Prostate gland (tissue), 2 donors: ENCODE results near the gene RFX7. TPM values are rescaled to one million over a fixed set of nuclear protein-coding genes. Genes with fewer than 3 reads are reported as not detected.
A peak's percentile ranks its signal among the peaks of the same experiment; 100 is the strongest.

Source experiments
- DNase-seq: peaks from one replicate; pipeline ENCODE4 v3.0.0-alpha.2; 2019; ENCODE audit warnings: low spot score
- H3K27ac ChIP-seq, 2 donors: fragments of 200-600 bp; sonication (generic); 2 replicates each; pipeline ENCODE4 v1.5.1; 2017 to 2019
- H3K27me3 ChIP-seq: fragments of 200-600 bp; sonication (generic); replicated peaks from 2 replicates; pipeline ENCODE4 v1.5.1; 2019; ENCODE audit not compliant: insufficient read depth
- H3K36me3 ChIP-seq, 2 donors: fragments of 200-600 bp; sonication (generic); 1 replicate in 1 of 2; 2 replicates in 1 of 2; pipeline versions ENCODE4 v1.5.1 to v1.8.1; 2017 to 2019
- H3K4me1 ChIP-seq: fragments of 200-600 bp; sonication (generic); replicated peaks from 2 replicates; pipeline ENCODE4 v1.5.1; 2019
- H3K4me3 ChIP-seq, 2 donors: fragments of 200-600 bp; sonication (generic); 2 replicates each; pipeline ENCODE4 v1.5.1; 2017 to 2019
- H3K9me3 ChIP-seq: fragments of 200-600 bp; sonication (generic); 2 replicates; pipeline ENCODE4 v1.5.1; 2017
- POLR2A ChIP-seq: fragments of 450-650 bp; IDR thresholded peaks from one replicate; pipeline ENCODE4 v1.6.1; 2016; ENCODE audit warnings: antibody characterized with exemption, mild to moderate bottlenecking
- POLR2AphosphoS5 ChIP-seq: sonication (generic); formaldehyde crosslinking; IDR thresholded peaks from one replicate; pipeline ENCODE4 v1.6.1; 2017; ENCODE audit warnings: antibody characterized with exemption
- WGBS: methylation state at CpG from one replicate; pipeline ENCODE4 v1.1.5; 2018; 5-methylcytosine and 5-hydroxymethylcytosine counted together
- intact Hi-C: fragments of 100-400 bp; cut with DNase I; formaldehyde crosslinking; loops from one replicate; pipeline ENCODE4 v1.14.2; 2022
- total RNA-seq, 2 donors: library from RNA; depleted of rRNA; stranded (reverse); fragments of >200 nt; gene quantifications; one replicate each; pipeline ENCODE4 v1.1.0, GENCODE V29; 2016
- TF ChIP-seq, protein P1 (sequence below), 4 experiments: fragments of 200-600 bp in 2 of 4; fragments of 450-650 bp in 2 of 4; sonication (generic) in 2 of 4; IDR thresholded peaks; 1 replicate in 3 of 4; 2 replicates in 1 of 4; pipeline ENCODE4 v1.5.1; 2016 to 2019; ENCODE audit warnings: antibody characterized with exemption in 4 of 4, mild to moderate bottlenecking in 2 of 4, moderate library complexity in 2 of 4

RFX7 gene
- total RNA-seq, 2 donors from 2014 or later: 9.3 to 15.1 TPM

DNA sequence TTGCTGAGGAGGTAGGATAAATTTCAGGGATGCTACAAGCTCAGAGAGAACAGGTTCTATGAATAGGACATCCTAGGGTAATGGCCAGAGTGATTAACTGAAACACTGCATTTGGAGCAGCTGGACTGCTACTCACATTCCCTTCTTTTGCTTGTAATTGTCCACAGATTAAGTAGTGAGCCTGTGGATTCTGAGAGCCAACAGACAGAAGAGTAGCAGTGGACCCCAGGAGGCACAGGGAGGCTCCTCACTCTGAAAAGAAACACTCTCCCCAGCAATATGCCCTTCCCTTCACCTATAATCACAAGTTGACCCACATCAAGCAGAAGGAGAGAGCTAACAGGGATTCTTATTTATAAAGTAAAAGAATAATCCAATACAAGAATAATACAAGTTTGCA lies 10.6 kb upstream of the RFX7 start:
- intact Hi-C loops: no loop called here
- H3K27me3 ChIP-seq: no peaks in the 10 kb centered on the region
- no peak for DNase-seq
- no peaks in the 10 kb centered on the region for H3K9me3 ChIP-seq
- H3K4me1 ChIP-seq: no peaks in the 10 kb centered on the region
- no peaks in the 10 kb centered on the region for H3K36me3 ChIP-seq
- no peak overlapping the region for H3K4me3 ChIP-seq
- TF ChIP-seq POLR2AphosphoS5: no peak
- no peak for TF ChIP-seq POLR2A
- no peak overlapping the region for H3K27ac ChIP-seq

DNA sequence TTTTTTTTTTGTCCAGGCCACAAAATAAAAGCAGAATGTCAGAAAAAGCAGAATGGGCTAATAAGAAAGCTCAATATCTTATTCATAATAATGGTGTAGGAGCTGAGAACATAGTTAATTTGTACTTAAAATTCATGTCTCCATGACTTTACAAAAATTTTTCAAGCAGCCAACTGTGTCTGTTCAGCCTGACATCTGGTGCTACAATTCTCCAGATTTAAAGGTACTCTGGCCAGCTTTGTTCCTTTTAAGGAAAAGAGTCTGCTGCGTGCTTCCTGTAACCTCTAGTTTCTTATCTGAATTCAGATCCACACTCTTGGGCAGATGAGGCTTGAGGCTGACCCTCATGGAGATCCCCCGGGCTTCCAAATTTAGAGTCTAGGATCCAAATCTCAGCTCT lies 8.7 kb upstream of the RFX7 start:
- Histone ChIP-seq H3K4me3 (no peak overlapping the region), H3K9me3 (no peaks in the 10 kb centered on the region), H3K27me3 (no peaks in the 10 kb centered on the region), H3K27ac (no peak overlapping the region), H3K36me3 (no peaks in the 10 kb centered on the region), H3K4me1 (no peaks in the 10 kb centered on the region)
- intact Hi-C loops: no loop called here
- 50% methylated on average over 2 of the region's 2 CpGs for WGBS
- TF ChIP-seq POLR2A: no peak
- TF ChIP-seq, protein P1, sequence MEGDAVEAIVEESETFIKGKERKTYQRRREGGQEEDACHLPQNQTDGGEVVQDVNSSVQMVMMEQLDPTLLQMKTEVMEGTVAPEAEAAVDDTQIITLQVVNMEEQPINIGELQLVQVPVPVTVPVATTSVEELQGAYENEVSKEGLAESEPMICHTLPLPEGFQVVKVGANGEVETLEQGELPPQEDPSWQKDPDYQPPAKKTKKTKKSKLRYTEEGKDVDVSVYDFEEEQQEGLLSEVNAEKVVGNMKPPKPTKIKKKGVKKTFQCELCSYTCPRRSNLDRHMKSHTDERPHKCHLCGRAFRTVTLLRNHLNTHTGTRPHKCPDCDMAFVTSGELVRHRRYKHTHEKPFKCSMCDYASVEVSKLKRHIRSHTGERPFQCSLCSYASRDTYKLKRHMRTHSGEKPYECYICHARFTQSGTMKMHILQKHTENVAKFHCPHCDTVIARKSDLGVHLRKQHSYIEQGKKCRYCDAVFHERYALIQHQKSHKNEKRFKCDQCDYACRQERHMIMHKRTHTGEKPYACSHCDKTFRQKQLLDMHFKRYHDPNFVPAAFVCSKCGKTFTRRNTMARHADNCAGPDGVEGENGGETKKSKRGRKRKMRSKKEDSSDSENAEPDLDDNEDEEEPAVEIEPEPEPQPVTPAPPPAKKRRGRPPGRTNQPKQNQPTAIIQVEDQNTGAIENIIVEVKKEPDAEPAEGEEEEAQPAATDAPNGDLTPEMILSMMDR (IDR thresholded peaks at IDR 0.05): no peak
- no peak for TF ChIP-seq POLR2AphosphoS5
- no peak for DNase-seq

DNA sequence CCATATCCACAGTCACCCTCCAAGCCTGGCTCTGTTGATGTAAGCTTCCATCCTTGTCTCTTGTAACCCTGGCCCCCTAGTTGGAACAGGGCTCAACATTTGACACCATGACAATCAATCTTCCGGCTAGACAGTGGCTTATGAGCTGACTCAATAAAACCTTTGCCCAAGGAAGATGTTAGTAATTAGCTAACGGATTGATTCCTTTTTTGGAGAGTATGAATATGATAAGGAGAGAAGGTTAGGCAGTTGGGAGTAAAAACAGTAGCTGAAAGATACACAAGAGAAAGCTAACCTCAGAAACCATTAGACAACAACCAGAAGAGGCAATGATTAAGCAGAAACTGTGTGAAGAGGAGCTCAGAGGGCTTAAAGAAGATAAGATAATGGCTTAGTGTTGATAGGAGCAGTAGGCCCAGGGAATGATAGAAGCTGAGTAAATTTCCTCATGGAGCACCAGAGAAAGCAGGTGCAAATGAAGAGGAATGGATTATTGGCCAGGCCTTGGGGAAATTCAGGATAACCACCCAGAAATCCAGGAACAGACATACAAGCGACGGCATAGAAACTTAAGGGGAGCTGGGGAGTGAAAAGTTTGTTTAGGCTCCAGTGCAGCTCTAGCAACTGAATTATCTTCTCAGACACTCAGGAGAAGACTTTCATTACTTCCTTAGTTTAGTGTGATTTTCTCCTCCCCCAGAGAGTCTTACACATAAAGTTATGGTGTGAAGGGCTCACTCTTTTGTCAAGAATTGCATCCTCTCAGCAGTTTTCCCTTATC lies 7.8 kb upstream of the RFX7 start:
- intact Hi-C loops: no loop called here
- no peak for DNase-seq
- H3K36me3 ChIP-seq: no peaks in the 10 kb centered on the region
- no peaks in the 10 kb centered on the region for H3K9me3 ChIP-seq
- H3K4me1 ChIP-seq: no peaks in the 10 kb centered on the region
- no peak overlapping the region for H3K27ac ChIP-seq
- WGBS: 88% methylated on average over 4 of the region's 4 CpGs
- TF ChIP-seq POLR2A: no peak
- no peaks in the 10 kb centered on the region for H3K27me3 ChIP-seq
- H3K4me3 ChIP-seq: no peak overlapping the region

DNA sequence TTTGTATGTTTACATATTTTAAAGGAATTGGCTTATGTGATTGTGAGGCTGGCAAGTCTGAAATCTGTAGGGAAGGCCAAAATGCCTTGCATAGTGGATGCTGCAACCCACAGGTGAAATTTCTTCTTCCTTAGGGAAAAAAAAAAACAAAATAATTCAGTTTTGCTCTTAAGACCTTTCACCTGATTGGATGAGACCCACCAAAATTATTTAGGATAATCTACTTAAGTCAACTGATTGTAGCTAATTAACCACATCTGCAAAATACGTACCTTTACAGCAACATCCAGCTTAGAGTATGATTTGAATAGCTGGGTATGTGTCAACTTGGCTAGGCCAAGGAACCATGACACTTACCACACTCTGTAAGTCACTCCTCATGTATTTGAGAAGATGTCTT lies 6.9 kb upstream of the RFX7 start:
- H3K9me3 ChIP-seq: no peaks in the 10 kb centered on the region
- H3K36me3 ChIP-seq: no peaks in the 10 kb centered on the region
- TF ChIP-seq, protein P1 (IDR thresholded peaks at IDR 0.05): no peak
- no peak for TF ChIP-seq POLR2A
- no peak for TF ChIP-seq POLR2AphosphoS5
- H3K27ac ChIP-seq: no peak overlapping the region
- no peaks in the 10 kb centered on the region for H3K27me3 ChIP-seq
- no peak for DNase-seq
- intact Hi-C loops: no loop called here
- no peaks in the 10 kb centered on the region for H3K4me1 ChIP-seq
- no peak overlapping the region for H3K4me3 ChIP-seq
- 100% methylated on average over 1 of the region's 1 CpG for WGBS

DNA sequence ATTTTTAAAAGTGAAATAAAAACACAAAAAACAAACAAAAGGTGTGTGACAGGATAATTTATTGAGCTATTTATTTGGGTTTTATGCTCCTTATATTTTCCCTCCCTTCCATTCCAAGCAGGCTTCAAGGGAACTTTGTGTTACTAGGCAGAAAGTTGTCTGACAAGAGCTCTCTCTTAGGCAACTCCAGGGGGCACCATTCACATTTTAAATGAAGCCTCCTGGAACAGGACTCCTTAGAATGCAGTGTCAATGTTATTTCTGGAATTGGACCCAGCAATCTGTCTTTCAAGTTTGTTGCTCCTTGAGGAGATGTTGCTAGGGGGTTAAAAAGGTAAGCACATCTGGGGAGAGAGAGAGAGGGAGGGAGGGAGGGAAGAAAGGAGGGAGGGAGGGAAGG lies 5.4 kb upstream of the RFX7 start:
- DNase-seq: peak; percentile 4
- H3K4me1 ChIP-seq: no peaks in the 10 kb centered on the region
- H3K36me3 ChIP-seq: no peaks in the 10 kb centered on the region
- TF ChIP-seq POLR2A (no peak), POLR2AphosphoS5 (no peak)
- TF ChIP-seq, protein P1 (IDR thresholded peaks at IDR 0.05): peak in 1 of 4 experiments; percentile 20
- H3K9me3 ChIP-seq: no peaks in the 10 kb centered on the region
- intact Hi-C loops: loop anchor here (5.0 to 10.0 kb wide), 3 partner anchors 152 to 257 kb away; partner anchors contain the start of gene NEDD4
- H3K4me3 ChIP-seq: no peak overlapping the region
- H3K27me3 ChIP-seq: no peaks in the 10 kb centered on the region
- H3K27ac ChIP-seq: no peak overlapping the region
